Activated naive CD8-positive, alpha-beta T cell (primary cell): ENCODE results near the gene MYCBPAP.

ENCODE experiments used
- H3K27ac Mint-ChIP-seq: one replicate; pipeline ENCODE4 v1.8.0; 2021; ENCODE audit warnings: mixed read lengths
- H3K27me3 Mint-ChIP-seq: one replicate; pipeline ENCODE4 v1.8.0; 2021; ENCODE audit warnings: mixed read lengths
- H3K36me3 Mint-ChIP-seq: one replicate; pipeline ENCODE4 v1.8.0; 2021; ENCODE audit warnings: mixed read lengths
- H3K4me1 Mint-ChIP-seq: one replicate; pipeline ENCODE4 v1.8.0; 2021; ENCODE audit warnings: low read depth, mixed read lengths
- H3K4me3 Mint-ChIP-seq: one replicate; pipeline ENCODE4 v1.8.0; 2021; ENCODE audit warnings: mild to moderate bottlenecking, mixed read lengths
- H3K9me3 Mint-ChIP-seq: one replicate; pipeline ENCODE4 v1.8.0; 2021; ENCODE audit warnings: low read depth, mixed read lengths

MYCBPAP gene

GRCh38 chr17:50554201-50554600 is 46.0 kb downstream of the MYCBPAP start:
- no peaks in the 10 kb centered on the region for H3K9me3 Mint-ChIP-seq

DNA sequence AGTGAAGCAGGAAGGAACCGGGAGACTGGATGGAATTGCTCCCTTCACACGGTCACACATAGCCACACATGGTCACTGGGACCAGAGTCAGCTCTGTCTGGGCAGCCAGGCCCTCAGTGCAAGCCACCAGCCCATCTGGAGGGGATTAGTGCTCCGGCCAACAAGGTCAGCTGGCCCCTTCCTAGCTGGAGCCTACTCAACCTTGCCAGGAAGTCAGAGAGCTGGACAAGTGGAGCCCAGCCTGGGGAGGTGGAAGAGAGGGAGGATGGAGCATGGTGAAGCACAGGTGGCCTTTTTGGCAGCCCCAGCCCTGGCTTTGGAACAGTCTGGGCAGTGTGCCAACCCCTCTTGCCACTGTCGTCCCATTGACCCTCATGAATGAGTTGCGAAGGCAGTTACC is 48.6 kb downstream of the MYCBPAP start:
- Mint-ChIP-seq H3K9me3 (no peaks in the 10 kb centered on the region), H3K36me3 (no peaks in the 10 kb centered on the region), H3K27ac (no peak overlapping the region), H3K27me3 (peaks cover 6% of the 10 kb centered on the region), H3K4me3 (no peak overlapping the region), H3K4me1 (peaks cover 15% of the 10 kb centered on the region)

More at GRCh38 chr17:50554201-50554600, 46.0 kb downstream of the MYCBPAP start:
- Mint-ChIP-seq H3K4me1 (peaks cover 6% of the 10 kb centered on the region), H3K4me3 (no peak overlapping the region), H3K27ac (no peak overlapping the region), H3K36me3 (no peaks in the 10 kb centered on the region), H3K27me3 (peaks cover 5% of the 10 kb centered on the region)

DNA sequence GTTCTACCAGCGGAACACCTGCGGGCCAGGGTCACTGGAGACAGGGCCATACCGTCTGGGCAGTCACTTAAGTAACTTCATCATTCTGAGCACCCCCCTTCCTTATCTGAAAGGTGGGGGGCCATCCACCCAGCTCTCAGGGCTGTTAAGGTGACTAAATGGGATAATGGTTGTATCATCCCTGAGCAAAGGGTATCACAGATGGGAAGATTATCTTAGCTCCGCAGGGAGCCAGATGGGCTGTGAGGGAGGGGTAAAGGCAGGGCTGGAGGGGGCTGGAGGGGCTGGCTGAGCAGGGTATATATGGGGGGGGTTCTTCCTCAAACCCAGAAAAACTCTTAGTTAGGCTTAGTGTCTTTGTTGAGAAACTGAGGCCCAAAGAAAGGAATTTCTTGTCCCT is 49.4 kb downstream of the MYCBPAP start:
- Mint-ChIP-seq H3K9me3 (no peaks in the 10 kb centered on the region), H3K4me3 (no peak overlapping the region), H3K36me3 (no peaks in the 10 kb centered on the region), H3K27me3 (peaks cover 10% of the 10 kb centered on the region), H3K4me1 (peaks cover 20% of the 10 kb centered on the region), H3K27ac (no peak overlapping the region)

DNA sequence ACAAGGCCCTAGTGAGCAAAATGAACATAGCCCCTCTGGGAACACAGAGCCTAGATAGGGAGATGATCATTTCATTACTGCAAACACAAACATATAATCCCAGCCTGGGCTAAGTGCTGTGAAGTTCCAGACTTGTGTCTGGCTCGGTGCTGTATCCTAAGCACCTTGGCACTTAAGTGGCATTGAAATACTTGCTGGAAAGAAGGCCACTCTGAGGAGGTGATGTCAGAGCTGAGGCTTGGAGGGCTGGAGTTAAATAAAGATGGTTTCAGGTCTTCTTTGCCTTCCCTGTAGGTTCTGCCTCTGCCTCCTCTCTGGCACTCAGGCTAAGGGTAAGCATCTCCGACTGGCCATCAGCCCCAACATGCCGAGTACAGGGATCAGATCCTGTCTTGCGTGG is 49.9 kb downstream of the MYCBPAP start:
- Mint-ChIP-seq H3K27me3 (peaks cover 10% of the 10 kb centered on the region), H3K4me3 (peak overlapping the region; percentile 62), H3K36me3 (no peaks in the 10 kb centered on the region), H3K9me3 (no peaks in the 10 kb centered on the region), H3K4me1 (peaks cover 20% of the 10 kb centered on the region), H3K27ac (no peak overlapping the region)

DNA sequence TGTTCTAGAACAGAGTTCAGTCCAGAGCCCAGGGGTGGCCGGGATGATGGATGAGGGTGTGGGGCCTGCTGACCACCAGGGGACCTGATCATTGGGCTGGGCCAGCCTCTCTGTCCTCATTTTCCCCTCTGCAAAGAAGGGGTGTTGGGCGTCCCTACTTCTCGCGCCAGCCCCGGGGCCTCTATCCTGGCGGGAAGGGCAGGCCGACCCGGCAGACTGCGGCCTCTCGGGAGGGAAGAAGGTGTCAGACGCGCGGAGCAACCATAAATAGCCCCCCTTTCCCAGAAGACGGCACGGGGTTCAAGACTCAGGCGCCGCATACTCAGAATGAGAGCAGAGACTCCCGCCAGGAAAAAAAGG is 50.3 kb downstream of the MYCBPAP start:
- H3K4me1 Mint-ChIP-seq = peaks cover 20% of the 10 kb centered on the region
- H3K9me3 Mint-ChIP-seq = no peaks in the 10 kb centered on the region
- peaks cover 10% of the 10 kb centered on the region for H3K27me3 Mint-ChIP-seq
- H3K36me3 Mint-ChIP-seq = no peaks in the 10 kb centered on the region
- H3K4me3 Mint-ChIP-seq = peak overlapping the region; percentile 62
- no peak overlapping the region for H3K27ac Mint-ChIP-seq

DNA sequence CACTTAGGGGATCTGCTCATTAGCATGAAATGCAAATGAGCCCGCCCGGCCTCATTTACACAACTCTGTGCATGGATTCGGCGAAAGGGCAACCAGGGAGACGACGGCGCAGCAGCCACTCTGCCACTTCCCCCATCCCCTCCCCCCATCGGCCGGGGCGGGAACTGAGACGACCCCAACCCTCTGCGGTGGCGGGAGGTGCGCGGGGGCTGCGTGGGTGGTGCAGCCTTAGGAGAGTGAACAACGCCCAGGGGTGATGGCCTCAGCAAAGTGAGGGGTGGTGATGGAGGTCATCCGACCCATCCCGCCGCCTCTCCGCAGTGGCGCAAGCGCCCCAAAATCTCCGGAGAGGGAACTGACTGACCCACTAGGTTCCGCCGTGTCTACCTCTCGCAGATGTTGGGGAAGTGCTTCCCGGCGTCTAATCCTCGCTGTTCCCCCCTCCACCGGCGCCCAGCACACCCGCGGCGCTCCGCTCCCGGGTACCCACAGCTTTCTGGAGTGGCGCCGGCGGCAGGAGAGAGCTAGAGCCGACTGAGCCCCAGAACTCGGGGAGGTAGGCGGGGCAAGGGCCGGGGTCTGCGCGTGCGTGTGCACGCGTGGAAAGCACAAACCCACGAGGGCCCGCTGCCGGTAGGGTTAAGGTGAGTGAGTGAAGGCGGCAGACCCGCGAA is 50.8 kb downstream of the MYCBPAP start:
- Mint-ChIP-seq H3K9me3 (no peaks in the 10 kb centered on the region), H3K27me3 (peaks cover 12% of the 10 kb centered on the region), H3K4me3 (peak overlapping the region; percentile 62), H3K27ac (no peak overlapping the region), H3K4me1 (peaks cover 22% of the 10 kb centered on the region), H3K36me3 (no peaks in the 10 kb centered on the region)

DNA sequence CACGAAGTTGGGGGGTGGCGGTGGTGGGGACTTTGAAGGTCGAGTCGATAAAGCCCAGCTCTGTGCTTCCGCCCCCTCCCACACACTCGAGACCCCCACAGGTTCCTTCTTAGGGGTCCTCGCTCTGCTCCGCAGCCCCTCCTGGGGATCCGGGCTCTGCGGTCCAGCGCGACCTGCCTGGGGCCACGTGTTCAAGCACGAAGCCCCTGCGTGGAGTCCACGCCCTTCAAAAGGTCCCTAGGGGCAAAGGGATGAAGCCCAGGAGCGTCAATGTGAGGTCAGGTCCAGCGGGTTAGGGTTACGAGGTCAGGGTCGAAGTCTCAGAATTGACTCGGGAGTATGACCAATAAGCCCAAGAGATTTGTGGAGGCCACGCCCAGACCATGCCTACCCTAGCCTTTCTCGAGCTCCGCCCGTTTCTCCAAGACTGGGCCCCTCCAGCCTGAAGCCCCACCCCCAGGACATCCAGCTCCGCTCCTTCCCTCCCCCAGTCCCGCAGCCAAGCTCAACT is 51.5 kb downstream of the MYCBPAP start:
- H3K4me1 Mint-ChIP-seq = peaks cover 22% of the 10 kb centered on the region
- no peaks in the 10 kb centered on the region for H3K36me3 Mint-ChIP-seq
- peaks cover 12% of the 10 kb centered on the region for H3K27me3 Mint-ChIP-seq
- H3K27ac Mint-ChIP-seq = no peak overlapping the region
- H3K4me3 Mint-ChIP-seq = peak overlapping the region; percentile 76
- H3K9me3 Mint-ChIP-seq = no peaks in the 10 kb centered on the region

- H3K9me3 Mint-ChIP-seq = no peaks in the 10 kb centered on the region
- no peak within 1 kb of the TSS for H3K27ac Mint-ChIP-seq
- H3K36me3 Mint-ChIP-seq = no peaks in the 10 kb centered on the region
- peak within 1 kb of the TSS; percentile 76 for H3K4me3 Mint-ChIP-seq
- H3K4me1 Mint-ChIP-seq = peaks cover 25% of the 10 kb centered on the region
- peaks cover 15% of the 10 kb centered on the region for H3K27me3 Mint-ChIP-seq
Observed at GRCh38 chr17:50560185-50560824, 52.1 kb downstream of the MYCBPAP start, which contains the start of gene CACNA1G. TSS of gene CACNA1G (plus strand) at chr17:50560715. CDS start at chr17:50561460, 745 bp downstream.

DNA sequence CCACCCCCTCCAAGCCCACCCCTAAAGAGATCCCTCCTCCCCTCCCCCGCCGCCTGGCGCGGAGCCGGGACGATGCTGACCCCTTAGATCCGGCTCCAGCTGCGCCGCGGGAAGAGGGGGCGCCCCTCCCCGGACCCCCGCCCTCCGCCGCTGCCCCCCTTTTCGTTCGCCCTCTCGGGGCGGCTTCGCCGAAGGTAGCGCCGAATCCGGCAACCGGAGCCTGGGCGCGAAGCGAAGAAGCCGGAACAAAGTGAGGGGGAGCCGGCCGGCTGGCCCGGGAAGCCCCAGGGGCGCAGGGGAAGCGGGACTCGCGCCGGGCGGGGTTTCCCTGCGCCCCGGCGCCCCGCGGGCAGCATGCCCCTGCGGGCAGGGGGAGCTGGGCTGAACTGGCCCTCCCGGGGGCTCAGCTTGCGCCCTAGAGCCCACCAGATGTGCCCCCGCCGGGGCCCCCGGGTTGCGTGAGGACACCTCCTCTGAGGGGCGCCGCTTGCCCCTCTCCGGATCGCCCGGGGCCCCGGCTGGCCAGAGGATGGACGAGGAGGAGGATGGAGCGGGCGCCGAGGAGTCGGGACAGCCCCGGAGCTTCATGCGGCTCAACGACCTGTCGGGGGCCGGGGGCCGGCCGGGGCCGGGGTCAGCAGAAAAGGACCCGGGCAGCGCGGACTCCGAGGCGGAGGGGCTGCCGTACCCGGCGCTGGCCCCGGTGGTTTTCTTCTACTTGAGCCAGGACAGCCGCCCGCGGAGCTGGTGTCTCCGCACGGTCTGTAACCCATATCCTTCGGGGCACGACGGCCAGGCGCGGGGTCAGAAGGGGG is 52.9 kb downstream of the MYCBPAP start:
- Mint-ChIP-seq H3K9me3 (no peaks in the 10 kb centered on the region), H3K27ac (no peak overlapping the region), H3K4me1 (peaks cover 31% of the 10 kb centered on the region), H3K4me3 (no peak overlapping the region), H3K36me3 (no peaks in the 10 kb centered on the region), H3K27me3 (peaks cover 15% of the 10 kb centered on the region)

DNA sequence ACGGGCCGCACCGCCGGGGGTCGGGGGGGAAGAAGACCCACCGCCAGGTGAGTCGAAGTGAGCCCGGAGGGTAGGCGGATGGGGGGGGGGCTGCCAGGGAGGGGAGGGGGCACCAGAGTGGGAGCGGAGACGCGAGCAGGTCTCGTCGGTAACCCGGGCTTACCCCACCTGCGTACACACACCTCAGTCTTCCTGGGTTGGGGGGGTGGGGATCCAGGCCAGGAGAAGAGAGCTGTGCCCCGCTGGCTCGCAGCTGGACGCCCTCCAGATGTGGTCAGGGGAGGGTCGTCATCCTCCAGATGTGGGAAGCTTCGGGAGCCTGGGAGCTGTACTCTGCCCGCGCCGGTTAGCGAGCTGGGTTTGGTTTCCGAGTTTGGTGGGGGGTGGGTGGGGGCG is 53.5 kb downstream of the MYCBPAP start:
- H3K4me1 Mint-ChIP-seq = peaks cover 31% of the 10 kb centered on the region
- no peaks in the 10 kb centered on the region for H3K9me3 Mint-ChIP-seq
- H3K27me3 Mint-ChIP-seq = peaks cover 17% of the 10 kb centered on the region
- no peaks in the 10 kb centered on the region for H3K36me3 Mint-ChIP-seq
- H3K4me3 Mint-ChIP-seq = no peak overlapping the region
- H3K27ac Mint-ChIP-seq = no peak overlapping the region

GRCh38 chr17:50562242-50563091 is 54.2 kb downstream of the MYCBPAP start:
- peaks cover 16% of the 10 kb centered on the region for H3K27me3 Mint-ChIP-seq
- H3K4me1 Mint-ChIP-seq = peaks cover 31% of the 10 kb centered on the region
- no peak overlapping the region for H3K27ac Mint-ChIP-seq
- no peaks in the 10 kb centered on the region for H3K9me3 Mint-ChIP-seq
- peak overlapping the region; percentile 72 for H3K4me3 Mint-ChIP-seq
- H3K36me3 Mint-ChIP-seq = no peaks in the 10 kb centered on the region

GRCh38 chr17:50563092-50563511 is 54.9 kb downstream of the MYCBPAP start:
- Mint-ChIP-seq H3K36me3 (no peaks in the 10 kb centered on the region), H3K4me1 (peaks cover 31% of the 10 kb centered on the region), H3K9me3 (no peaks in the 10 kb centered on the region), H3K27ac (no peak overlapping the region), H3K27me3 (peaks cover 16% of the 10 kb centered on the region), H3K4me3 (no peak overlapping the region)

GRCh38 chr17:50564916-50565315 is 56.7 kb downstream of the MYCBPAP start:
- Mint-ChIP-seq H3K4me3 (no peak overlapping the region), H3K36me3 (no peaks in the 10 kb centered on the region), H3K9me3 (no peaks in the 10 kb centered on the region), H3K27ac (no peak overlapping the region), H3K4me1 (peaks cover 19% of the 10 kb centered on the region), H3K27me3 (peaks cover 14% of the 10 kb centered on the region)
